ENCODE measurements around the gene C2. TPM values are rescaled to one million over a fixed set of nuclear protein-coding genes. Genes with fewer than 3 reads are reported as not detected.
"Not testable (repeated sequence)": the region's sequence is repeated elsewhere in the genome, so short reads cannot be mapped to it uniquely, and the experiment has no call there.

The C2 gene
- polyA plus RNA-seq, 4 donors, result 3.1 to 12.4 (median 5.0) TPM

GRCh38 chr6:31898383-31899011 lies 29.0 kb upstream of the C2 start:
- DNase-seq (ENCODE audit: low read depth in 4 of 4, low spot score in 3 of 4), result no peak

- DNase-seq (ENCODE audit: low read depth in 4 of 4, low spot score in 3 of 4), result no peak
These were observed 28.3 kb upstream of the C2 start for GRCh38 chr6:31899215-31899614.

- DNase-seq (ENCODE audit: low read depth in 4 of 4, low spot score in 3 of 4), result no peak
These were observed 27.4 kb upstream of the C2 start for GRCh38 chr6:31899882-31900722.

GRCh38 chr6:31900917-31901414 lies 26.6 kb upstream of the C2 start:
- no peak for DNase-seq (ENCODE audit: low read depth in 4 of 4, low spot score in 3 of 4)

GRCh38 chr6:31901415-31901952 lies 26.0 kb upstream of the C2 start:
- DNase-seq (ENCODE audit: low read depth in 4 of 4, low spot score in 3 of 4), result no peak

- DNase-seq (ENCODE audit: low read depth in 4 of 4, low spot score in 3 of 4), result peak; percentile 94 to 99 (median 97)
These were observed 25.4 kb upstream of the C2 start, which contains the start of gene ZBTB12 for GRCh38 chr6:31901953-31902643. Gene ZBTB12, minus strand, starts transcription at chr6:31902086. Its CDS starts 781 bp downstream, at chr6:31901305.

GRCh38 chr6:31903957-31904356 lies 23.6 kb upstream of the C2 start:
- DNase-seq (ENCODE audit: low read depth in 4 of 4, low spot score in 3 of 4), result no peak

GRCh38 chr6:31905041-31905440 lies 22.5 kb upstream of the C2 start:
- no peak for DNase-seq (ENCODE audit: low read depth in 4 of 4, low spot score in 3 of 4)

- no peak for DNase-seq (ENCODE audit: low read depth in 4 of 4, low spot score in 3 of 4)
These were observed 21.4 kb upstream of the C2 start for GRCh38 chr6:31906122-31906521.

GRCh38 chr6:31906727-31907126 lies 20.8 kb upstream of the C2 start:
- not testable (repeated sequence) for DNase-seq (ENCODE audit: low read depth in 4 of 4, low spot score in 3 of 4)

- no peak for DNase-seq (ENCODE audit: low read depth in 4 of 4, low spot score in 3 of 4)
These were observed 20.2 kb upstream of the C2 start for GRCh38 chr6:31907158-31907813.

- not testable (repeated sequence) for DNase-seq (ENCODE audit: low read depth in 4 of 4, low spot score in 3 of 4)
These were observed 19.3 kb upstream of the C2 start for GRCh38 chr6:31908255-31908654.

- DNase-seq (ENCODE audit: low read depth in 4 of 4, low spot score in 3 of 4), result no peak
These were observed 18.7 kb upstream of the C2 start for GRCh38 chr6:31908791-31909190.

GRCh38 chr6:31909298-31909697 lies 18.2 kb upstream of the C2 start:
- not testable (repeated sequence) for DNase-seq (ENCODE audit: low read depth in 4 of 4, low spot score in 3 of 4)

GRCh38 chr6:31911826-31912585 lies 15.5 kb upstream of the C2 start:
- DNase-seq (ENCODE audit: low read depth in 4 of 4, low spot score in 3 of 4), result no peak

GRCh38 chr6:31915351-31915750 lies 12.2 kb upstream of the C2 start:
- no peak for DNase-seq (ENCODE audit: low read depth in 4 of 4, low spot score in 3 of 4)

- no peak for DNase-seq (ENCODE audit: low read depth in 4 of 4, low spot score in 3 of 4)
These were observed 11.8 kb upstream of the C2 start for GRCh38 chr6:31915756-31916155.

- DNase-seq (ENCODE audit: low read depth in 4 of 4, low spot score in 3 of 4), result no peak
These were observed 9.3 kb upstream of the C2 start for GRCh38 chr6:31918069-31918720.

- no peak for DNase-seq (ENCODE audit: low read depth in 4 of 4, low spot score in 3 of 4)
These were observed 7.8 kb upstream of the C2 start for GRCh38 chr6:31919624-31920303.

All from left renal pelvis (tissue), 4 donors.